ENCODE results near the gene TBCD.

DNA sequence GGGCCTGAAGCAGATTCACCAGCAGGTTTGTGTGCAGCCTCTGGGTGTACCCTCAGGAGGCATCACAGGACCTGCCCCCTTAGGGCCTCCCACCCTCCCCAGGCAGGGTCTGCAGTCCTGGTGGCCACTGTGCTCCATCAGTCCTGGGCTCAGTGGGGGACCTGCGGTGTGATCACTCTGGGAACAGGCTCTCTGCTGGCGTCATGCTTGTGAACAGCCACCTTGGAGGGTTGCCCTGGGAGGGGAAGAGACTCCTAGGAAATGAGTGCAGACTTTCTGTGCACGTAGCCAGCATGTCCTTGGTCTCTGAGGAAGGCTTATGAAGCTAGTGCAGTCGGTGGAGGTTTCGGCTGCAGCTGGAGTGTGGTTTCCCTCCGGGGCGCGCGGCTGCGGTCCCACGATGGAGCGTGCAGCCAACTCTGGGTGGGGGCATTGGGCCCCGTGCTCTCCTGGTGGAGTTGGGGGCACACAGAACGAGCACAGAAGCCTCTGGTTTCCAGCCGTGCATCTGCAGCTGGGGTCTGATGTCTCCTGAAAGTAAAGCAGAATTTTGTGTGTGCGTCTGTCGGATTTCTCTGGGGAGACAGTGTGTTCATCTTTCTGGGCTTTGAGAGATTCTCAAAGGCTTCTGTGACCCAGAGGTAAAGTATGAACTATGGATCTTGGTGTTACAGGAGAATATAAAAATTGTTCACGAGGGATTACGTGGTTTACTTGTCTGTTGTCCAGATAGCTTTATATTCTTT lies 156.1 kb downstream of the TBCD start:
- no peak for TF ChIP-seq FOXP2 (optimal IDR thresholded peaks at IDR 0.05; ENCODE audit: control extremely low read depth, extremely low read length, insufficient read depth)
- no peak for TF ChIP-seq POLR2AphosphoS5 (IDR thresholded peaks at IDR 0.05; ENCODE audit: borderline replicate concordance, low read depth, low read length)
- no peak for TF ChIP-seq EZH2 (IDR thresholded peaks at IDR 0.05)
